Measurements from ENCODE around the gene MAP2.

GRCh38 chr2:209468846-209469245 lies 45.0 kb downstream of the MAP2 start:
- TF ChIP-seq CTCF (IDR thresholded peaks at IDR 0.05) = no peak
- no peak for TF ChIP-seq POLR2A (IDR thresholded peaks at IDR 0.05)
- no peak for TF ChIP-seq EP300 (IDR thresholded peaks at IDR 0.05)
- TF ChIP-seq POLR2AphosphoS5 (IDR thresholded peaks at IDR 0.05) = no peak
